ENCODE data around the gene IGSF22. TPM values are rescaled to one million over a fixed set of nuclear protein-coding genes. Genes with fewer than 3 reads are reported as not detected.

The IGSF22 gene
- total RNA-seq, 1 experiment from 2014 or later, result 0.52 TPM

DNA sequence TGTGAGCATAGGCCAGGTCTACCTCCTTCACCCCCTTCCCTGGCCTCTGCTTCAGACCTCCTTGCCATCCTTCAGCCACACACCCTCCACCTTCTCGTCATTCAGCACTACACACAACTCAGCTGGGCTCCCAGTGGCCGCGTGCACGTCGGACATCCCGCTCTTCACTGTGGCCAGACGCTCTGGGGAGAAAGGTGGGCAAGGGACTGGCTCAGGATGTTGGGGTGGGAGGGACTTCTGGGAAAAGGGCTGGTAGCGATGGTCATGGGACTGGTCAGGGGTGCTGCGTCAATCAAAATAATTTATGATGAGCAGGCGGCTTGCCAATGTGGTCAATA is 11.6 kb downstream of the IGSF22 start:
- H3K36me3 Mint-ChIP-seq, result no peaks in the 10 kb centered on the region
- H3K27ac Mint-ChIP-seq, result no peak overlapping the region
- no peaks in the 10 kb centered on the region for H3K4me1 Mint-ChIP-seq
- H3K27me3 Mint-ChIP-seq (ENCODE audit: low read depth), result peaks cover 49% of the 10 kb centered on the region
- H3K9me3 Mint-ChIP-seq, result no peaks in the 10 kb centered on the region
- ATAC-seq (no peak), DNase-seq (ENCODE audit: low spot score) (no peak)
- no peak overlapping the region for H3K4me3 Mint-ChIP-seq
- TF ChIP-seq ZNF671 (CRISPR knock-in tag; IDR thresholded peaks at IDR 0.05), result no peak
- TF ChIP-seq, protein P1, sequence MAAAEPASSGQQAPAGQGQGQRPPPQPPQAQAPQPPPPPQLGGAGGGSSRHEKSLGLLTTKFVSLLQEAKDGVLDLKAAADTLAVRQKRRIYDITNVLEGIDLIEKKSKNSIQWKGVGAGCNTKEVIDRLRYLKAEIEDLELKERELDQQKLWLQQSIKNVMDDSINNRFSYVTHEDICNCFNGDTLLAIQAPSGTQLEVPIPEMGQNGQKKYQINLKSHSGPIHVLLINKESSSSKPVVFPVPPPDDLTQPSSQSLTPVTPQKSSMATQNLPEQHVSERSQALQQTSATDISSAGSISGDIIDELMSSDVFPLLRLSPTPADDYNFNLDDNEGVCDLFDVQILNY (CRISPR knock-in tag; IDR thresholded peaks at IDR 0.05), result no peak
- ChIA-PET CTCF (interaction anchor here (1.6 kb wide), 1 partner anchor 14 kb away, joined by 3 read pairs; no protein-coding TSS in a partner anchor), POLR2A (no interaction called here)

DNA sequence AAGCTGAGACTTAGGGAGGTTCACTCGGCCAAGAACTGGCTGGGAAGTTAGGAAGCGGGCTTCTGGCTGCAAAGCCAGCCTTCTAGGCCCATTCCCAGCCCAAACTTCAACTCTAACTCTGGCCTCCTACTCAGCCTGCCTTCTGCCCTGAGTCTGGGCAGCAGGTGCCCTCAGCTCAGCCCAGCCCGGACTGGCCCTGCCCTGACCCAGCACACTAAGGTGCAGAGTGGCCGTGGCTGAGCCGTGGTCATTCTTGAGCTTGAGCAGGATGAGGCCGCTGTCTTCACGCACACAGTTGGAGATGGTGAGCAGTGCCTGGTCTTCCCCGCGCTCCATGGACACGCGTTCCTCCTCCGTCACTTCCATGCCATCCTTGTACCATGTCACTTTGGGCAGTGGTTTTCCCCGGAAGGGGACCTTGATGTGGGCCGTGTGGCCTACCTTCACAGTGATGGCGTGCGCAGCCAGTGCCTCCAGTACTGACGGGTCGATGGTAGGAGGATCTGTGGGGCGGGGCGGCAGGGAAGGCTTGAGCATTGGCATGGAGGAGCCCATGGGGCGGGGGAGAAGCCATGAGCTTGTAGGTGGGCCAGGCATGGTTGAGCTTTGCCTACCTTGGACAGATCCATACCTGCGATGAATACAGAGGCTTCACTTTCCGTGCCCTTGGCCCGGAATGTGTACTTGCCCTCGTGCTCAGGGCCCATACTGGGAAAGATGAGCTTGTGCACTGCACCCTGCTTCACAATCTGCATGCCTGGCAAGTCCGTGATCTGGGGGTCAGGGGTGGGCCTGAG is 12.1 kb downstream of the IGSF22 start:
- DNase-seq (ENCODE audit: low spot score) (no peak), ATAC-seq (no peak)
- H3K27me3 Mint-ChIP-seq (ENCODE audit: low read depth), result peaks cover 49% of the 10 kb centered on the region
- ChIA-PET CTCF (interaction anchor here (1.6 to 2.0 kb wide), 2 partner anchors 8 to 14 kb away, joined by 3 to 12 read pairs; no protein-coding TSS in a partner anchor), POLR2A (no interaction called here)
- H3K9me3 Mint-ChIP-seq, result no peaks in the 10 kb centered on the region
- TF ChIP-seq, protein P2, sequence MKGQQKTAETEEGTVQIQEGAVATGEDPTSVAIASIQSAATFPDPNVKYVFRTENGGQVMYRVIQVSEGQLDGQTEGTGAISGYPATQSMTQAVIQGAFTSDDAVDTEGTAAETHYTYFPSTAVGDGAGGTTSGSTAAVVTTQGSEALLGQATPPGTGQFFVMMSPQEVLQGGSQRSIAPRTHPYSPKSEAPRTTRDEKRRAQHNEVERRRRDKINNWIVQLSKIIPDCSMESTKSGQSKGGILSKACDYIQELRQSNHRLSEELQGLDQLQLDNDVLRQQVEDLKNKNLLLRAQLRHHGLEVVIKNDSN (CRISPR knock-in tag; IDR thresholded peaks at IDR 0.05), result no peak
- TF ChIP-seq, protein P3, sequence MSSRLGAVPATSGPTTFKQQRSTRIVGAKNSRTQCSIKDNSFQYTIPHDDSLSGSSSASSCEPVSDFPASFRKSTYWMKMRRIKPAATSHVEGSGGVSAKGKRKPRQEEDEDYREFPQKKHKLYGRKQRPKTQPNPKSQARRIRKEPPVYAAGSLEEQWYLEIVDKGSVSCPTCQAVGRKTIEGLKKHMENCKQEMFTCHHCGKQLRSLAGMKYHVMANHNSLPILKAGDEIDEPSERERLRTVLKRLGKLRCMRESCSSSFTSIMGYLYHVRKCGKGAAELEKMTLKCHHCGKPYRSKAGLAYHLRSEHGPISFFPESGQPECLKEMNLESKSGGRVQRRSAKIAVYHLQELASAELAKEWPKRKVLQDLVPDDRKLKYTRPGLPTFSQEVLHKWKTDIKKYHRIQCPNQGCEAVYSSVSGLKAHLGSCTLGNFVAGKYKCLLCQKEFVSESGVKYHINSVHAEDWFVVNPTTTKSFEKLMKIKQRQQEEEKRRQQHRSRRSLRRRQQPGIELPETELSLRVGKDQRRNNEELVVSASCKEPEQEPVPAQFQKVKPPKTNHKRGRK (CRISPR knock-in tag; IDR thresholded peaks at IDR 0.05; ENCODE audit: borderline replicate concordance), result no peak
- TF ChIP-seq, protein P4, sequence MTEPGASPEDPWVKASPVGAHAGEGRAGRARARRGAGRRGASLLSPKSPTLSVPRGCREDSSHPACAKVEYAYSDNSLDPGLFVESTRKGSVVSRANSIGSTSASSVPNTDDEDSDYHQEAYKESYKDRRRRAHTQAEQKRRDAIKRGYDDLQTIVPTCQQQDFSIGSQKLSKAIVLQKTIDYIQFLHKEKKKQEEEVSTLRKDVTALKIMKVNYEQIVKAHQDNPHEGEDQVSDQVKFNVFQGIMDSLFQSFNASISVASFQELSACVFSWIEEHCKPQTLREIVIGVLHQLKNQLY (CRISPR knock-in tag; IDR thresholded peaks at IDR 0.05), result no peak
- TF ChIP-seq, protein P5, sequence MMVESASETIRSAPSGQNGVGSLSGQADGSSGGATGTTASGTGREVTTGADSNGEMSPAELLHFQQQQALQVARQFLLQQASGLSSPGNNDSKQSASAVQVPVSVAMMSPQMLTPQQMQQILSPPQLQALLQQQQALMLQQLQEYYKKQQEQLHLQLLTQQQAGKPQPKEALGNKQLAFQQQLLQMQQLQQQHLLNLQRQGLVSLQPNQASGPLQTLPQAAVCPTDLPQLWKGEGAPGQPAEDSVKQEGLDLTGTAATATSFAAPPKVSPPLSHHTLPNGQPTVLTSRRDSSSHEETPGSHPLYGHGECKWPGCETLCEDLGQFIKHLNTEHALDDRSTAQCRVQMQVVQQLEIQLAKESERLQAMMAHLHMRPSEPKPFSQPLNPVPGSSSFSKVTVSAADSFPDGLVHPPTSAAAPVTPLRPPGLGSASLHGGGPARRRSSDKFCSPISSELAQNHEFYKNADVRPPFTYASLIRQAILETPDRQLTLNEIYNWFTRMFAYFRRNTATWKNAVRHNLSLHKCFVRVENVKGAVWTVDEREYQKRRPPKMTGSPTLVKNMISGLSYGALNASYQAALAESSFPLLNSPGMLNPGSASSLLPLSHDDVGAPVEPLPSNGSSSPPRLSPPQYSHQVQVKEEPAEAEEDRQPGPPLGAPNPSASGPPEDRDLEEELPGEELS (CRISPR knock-in tag; IDR thresholded peaks at IDR 0.05), result no peak
- TF ChIP-seq NR2C2 (CRISPR knock-in tag; IDR thresholded peaks at IDR 0.05) (no peak), RORB (CRISPR knock-in tag; IDR thresholded peaks at IDR 0.05) (no peak), GRHL2 (CRISPR knock-in tag; IDR thresholded peaks at IDR 0.05; ENCODE audit: insufficient replicate concordance, severe bottlenecking) (no peak), FOXP1 (CRISPR knock-in tag; IDR thresholded peaks at IDR 0.05; ENCODE audit: borderline replicate concordance) (no peak), ZNF671 (CRISPR knock-in tag; IDR thresholded peaks at IDR 0.05) (no peak), RELA (CRISPR knock-in tag; IDR thresholded peaks at IDR 0.05; ENCODE audit: borderline replicate concordance) (no peak), SMAD3 (CRISPR knock-in tag; IDR thresholded peaks at IDR 0.05; ENCODE audit: borderline replicate concordance) (no peak)
- TF ChIP-seq, protein P6, sequence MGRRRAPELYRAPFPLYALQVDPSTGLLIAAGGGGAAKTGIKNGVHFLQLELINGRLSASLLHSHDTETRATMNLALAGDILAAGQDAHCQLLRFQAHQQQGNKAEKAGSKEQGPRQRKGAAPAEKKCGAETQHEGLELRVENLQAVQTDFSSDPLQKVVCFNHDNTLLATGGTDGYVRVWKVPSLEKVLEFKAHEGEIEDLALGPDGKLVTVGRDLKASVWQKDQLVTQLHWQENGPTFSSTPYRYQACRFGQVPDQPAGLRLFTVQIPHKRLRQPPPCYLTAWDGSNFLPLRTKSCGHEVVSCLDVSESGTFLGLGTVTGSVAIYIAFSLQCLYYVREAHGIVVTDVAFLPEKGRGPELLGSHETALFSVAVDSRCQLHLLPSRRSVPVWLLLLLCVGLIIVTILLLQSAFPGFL (CRISPR knock-in tag; IDR thresholded peaks at IDR 0.05; ENCODE audit: borderline replicate concordance), result no peak
- TF ChIP-seq, protein P7, sequence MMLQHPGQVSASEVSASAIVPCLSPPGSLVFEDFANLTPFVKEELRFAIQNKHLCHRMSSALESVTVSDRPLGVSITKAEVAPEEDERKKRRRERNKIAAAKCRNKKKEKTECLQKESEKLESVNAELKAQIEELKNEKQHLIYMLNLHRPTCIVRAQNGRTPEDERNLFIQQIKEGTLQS (CRISPR knock-in tag; conservative IDR thresholded peaks at IDR 0.05), result no peak
- TF ChIP-seq, protein P8, sequence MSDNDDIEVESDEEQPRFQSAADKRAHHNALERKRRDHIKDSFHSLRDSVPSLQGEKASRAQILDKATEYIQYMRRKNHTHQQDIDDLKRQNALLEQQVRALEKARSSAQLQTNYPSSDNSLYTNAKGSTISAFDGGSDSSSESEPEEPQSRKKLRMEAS (CRISPR knock-in tag; IDR thresholded peaks at IDR 0.05), result no peak
- TF ChIP-seq, protein P9, sequence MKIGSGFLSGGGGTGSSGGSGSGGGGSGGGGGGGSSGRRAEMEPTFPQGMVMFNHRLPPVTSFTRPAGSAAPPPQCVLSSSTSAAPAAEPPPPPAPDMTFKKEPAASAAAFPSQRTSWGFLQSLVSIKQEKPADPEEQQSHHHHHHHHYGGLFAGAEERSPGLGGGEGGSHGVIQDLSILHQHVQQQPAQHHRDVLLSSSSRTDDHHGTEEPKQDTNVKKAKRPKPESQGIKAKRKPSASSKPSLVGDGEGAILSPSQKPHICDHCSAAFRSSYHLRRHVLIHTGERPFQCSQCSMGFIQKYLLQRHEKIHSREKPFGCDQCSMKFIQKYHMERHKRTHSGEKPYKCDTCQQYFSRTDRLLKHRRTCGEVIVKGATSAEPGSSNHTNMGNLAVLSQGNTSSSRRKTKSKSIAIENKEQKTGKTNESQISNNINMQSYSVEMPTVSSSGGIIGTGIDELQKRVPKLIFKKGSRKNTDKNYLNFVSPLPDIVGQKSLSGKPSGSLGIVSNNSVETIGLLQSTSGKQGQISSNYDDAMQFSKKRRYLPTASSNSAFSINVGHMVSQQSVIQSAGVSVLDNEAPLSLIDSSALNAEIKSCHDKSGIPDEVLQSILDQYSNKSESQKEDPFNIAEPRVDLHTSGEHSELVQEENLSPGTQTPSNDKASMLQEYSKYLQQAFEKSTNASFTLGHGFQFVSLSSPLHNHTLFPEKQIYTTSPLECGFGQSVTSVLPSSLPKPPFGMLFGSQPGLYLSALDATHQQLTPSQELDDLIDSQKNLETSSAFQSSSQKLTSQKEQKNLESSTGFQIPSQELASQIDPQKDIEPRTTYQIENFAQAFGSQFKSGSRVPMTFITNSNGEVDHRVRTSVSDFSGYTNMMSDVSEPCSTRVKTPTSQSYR (CRISPR knock-in tag; IDR thresholded peaks at IDR 0.05), result no peak
- no peak overlapping the region for H3K4me3 Mint-ChIP-seq
- no peaks in the 10 kb centered on the region for H3K4me1 Mint-ChIP-seq
- no peaks in the 10 kb centered on the region for H3K36me3 Mint-ChIP-seq
- no peak overlapping the region for H3K27ac Mint-ChIP-seq
